NCI-H82 (cell line): ENCODE measurements around the gene FAM89B.
"Not testable (repeated sequence)": the region's sequence is repeated elsewhere in the genome, so short reads cannot be mapped to it uniquely, and the experiment has no call there.

ENCODE experiments used
- DNase-seq: peaks from one replicate; lab custom pipeline; 2025; lab: John Stamatoyannopoulos, UW

The FAM89B gene

DNA sequence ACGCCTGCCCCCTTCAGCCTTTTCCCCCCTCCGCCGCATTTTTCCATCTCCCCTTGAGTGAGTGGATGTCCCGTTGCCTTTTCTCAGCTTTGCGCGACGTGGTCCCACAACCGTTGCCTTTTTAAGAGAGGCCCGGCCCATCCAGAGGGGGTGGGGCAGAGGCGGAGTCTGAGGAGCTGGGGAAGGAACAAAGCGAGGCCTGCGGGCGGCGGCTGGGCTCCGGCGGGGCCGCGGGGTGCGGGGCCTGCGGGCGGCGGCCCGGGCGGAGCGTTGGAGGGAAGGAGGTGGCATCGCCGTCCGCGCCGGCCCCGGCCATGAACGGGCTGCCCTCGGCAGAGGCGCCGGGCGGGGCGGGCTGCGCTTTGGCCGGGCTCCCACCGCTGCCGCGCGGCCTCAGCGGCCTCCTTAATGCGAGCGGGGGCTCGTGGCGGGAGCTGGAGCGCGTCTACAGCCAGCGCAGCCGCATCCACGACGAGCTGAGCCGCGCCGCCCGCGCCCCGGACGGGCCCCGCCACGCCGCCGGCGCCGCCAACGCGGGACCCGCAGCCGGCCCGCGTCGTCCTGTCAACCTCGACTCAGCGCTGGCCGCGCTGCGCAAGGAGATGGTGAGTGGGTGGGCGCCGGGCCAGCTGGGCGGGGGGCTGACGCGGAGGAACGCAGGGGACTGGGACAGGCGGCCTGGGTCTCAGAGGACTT lies at the start of gene FAM89B:
Gene FAM89B, plus strand, starts transcription at position 183 of the 696 bp plus-strand sequence. Its CDS starts 132 bp downstream, at position 315.
- peak; percentile 86 for DNase-seq

DNA sequence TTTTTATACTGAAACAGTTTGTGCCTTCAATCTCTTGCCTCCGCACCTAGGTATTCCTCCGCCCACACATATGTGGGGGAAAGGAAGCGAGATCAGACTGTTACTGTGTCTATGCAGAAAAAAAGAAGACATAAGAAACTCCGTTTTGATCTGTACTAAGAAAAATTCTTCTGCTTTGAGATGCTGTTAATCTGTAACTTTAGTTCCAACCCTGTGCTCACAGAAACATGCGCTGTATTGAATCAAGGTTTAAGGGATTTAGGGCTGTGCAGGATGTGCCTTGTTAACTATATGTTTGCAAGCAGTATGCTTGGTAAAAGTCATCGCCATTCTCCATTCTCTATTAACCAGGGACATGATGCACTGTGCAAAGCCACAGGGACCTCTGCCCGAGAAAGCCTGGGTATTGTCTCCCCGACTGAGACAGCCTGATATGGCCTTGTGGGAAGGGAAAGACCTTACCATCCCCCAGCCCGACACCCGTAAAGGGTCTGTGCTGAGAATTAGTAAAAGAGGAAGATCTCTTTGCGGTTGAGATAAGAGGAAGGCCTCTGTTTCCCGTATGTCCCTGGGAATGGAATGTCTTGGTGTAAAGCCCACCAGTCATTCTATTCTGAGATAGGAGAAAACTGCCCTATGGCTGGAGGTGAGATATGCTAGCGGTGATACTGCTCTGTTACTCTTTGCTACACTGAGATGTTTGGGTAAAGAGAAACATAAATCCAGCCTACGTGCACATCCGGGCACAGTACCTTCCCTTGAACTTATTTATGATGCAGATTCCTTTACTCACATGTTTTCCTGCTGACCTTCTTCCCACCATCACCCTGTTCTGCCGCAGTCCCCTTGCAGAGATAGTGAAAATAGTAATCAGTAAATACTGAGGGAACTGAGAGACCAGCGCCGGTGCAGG lies 49.4 kb upstream of the FAM89B start:
- DNase-seq = not testable (repeated sequence)

DNA sequence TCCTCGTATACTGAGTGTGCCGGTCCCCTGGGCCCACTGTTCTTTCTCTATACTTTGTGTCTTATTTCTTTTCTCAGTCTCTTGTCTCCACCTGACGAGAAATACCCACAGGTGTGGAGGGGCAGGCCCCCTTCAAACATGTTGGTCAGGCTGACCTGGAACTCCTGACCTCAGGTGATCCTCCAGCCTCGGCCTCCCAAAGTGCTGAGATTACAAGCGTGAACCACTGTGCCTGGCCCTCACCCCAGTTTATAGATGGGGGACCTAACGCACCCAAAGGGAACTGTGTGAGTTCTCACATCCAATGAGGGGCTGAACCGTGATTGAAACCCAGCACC lies 48.7 kb upstream of the FAM89B start:
- not testable (repeated sequence) for DNase-seq

DNA sequence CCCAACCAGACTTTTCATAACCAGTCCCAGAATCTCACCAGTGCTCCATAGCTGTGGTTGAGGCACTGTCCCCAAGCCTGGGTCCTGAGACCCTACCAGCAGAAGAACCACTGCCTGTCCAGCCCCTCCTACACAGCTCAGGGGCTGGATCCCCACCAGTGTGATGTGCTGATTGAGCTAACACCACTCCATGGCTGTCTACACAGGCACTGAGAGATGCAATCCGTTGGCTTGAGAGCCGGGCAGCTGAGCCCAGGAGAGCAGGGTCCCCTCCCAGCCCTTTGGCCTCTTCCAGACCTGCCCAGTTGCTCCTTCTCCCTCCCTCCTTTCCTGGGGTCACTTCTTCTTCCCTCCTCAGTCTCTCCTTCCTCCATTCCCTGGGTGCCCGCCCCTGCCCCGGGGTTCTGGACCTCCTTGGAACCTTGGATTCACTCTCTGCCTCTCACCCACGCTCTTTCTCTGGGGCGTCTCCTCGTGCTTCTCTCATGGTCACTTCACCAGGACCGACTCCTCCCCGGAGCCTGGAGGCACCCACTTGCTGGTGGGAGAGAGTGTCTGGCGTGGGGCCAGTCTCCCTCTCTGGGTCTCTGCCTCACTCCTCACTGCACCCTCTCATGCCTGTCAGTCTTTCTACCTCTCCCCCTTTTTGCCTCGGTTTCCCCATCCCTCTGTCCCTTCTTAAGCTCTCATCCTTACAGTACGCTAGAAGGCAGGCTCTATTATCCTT lies 48.2 kb upstream of the FAM89B start:
- DNase-seq = no peak

DNA sequence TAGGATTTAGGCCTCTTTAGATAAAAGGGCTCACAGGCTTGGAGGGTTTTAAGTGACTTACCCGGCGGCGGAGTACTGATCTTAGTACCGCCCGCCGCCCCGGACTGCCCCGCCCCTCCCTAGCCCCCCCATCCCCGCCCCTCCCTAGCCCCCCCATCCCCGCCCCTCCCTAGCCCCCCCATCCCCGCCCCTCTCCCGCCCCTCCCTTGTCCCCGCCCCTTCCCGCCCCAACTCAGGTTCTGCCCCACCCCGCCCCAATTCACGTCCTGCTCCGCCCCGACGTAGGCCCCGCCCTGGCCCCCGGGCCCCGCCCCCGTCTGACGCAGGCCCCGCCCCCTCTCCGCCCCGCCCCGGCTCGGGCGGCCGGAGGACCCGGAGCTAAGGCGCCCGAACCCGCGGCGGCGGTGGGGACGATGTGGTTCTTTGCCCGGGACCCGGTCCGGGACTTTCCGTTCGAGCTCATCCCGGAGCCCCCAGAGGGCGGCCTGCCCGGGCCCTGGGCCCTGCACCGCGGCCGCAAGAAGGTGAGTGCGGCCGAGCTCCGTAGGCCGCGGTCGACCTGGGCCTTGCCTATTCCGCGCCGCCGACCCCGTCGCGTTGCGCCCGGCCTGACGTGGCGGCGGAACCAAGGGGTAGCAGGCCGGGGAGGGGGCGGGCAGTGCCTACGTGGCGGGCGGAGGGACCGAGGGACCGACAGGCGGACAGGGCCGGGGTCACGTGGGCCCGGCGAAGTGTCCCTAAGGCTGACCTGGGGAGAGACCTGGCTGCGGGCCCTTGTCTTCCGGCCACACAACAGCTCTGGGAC lies 47.4 kb upstream of the FAM89B start, which contains the start of gene SCYL1:
Gene SCYL1, plus strand, starts transcription at position 343 of the 805 bp plus-strand sequence. Its CDS starts 71 bp downstream, at position 414.
- DNase-seq = peak; percentile 93

DNA sequence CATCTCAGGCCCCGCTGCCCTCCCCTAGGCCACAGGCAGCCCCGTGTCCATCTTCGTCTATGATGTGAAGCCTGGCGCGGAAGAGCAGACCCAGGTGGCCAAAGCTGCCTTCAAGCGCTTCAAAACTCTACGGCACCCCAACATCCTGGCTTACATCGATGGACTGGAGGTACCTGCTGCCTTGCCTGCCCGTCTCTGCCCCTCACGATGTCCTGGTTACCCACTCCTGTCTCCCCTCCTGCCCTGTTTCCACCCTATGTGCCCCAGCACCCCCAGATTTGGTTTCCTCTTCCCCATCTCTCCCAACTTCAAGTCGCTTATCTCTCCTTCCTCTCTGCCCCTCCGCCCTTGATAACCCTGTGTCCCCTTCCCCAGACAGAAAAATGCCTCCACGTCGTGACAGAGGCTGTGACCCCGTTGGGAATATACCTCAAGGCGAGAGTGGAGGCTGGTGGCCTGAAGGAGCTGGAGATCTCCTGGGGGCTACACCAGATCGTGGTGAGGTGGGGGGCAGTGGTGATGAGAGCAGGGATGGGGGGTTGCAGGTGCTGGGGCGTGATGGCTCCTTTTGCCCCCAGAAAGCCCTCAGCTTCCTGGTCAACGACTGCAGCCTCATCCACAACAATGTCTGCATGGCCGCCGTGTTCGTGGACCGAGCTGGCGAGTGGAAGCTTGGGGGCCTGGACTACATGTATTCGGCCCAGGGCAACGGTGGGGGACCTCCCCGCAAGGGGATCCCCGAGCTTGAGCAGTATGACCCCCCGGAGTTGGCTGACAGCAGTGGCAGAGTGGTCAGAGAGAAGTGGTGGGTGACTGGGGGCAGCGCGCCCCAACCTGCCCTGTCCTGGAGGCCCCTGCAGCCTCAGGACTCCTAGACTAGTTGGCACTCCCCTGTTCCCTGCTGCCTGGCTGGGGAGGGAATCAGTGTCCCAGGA lies 46.5 kb upstream of the FAM89B start:
- DNase-seq = no peak

DNA sequence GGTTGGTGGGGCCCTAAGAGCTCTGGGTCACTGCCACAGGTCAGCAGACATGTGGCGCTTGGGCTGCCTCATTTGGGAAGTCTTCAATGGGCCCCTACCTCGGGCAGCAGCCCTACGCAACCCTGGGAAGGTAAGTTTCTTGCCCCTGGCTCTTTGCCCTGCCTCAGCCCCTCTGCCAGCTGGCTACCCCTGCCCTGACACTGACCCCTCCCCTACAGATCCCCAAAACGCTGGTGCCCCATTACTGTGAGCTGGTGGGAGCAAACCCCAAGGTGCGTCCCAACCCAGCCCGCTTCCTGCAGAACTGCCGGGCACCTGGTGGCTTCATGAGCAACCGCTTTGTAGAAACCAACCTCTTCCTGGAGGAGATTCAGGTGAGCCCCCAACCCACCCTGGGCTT lies 45.6 kb upstream of the FAM89B start:
- no peak for DNase-seq

DNA sequence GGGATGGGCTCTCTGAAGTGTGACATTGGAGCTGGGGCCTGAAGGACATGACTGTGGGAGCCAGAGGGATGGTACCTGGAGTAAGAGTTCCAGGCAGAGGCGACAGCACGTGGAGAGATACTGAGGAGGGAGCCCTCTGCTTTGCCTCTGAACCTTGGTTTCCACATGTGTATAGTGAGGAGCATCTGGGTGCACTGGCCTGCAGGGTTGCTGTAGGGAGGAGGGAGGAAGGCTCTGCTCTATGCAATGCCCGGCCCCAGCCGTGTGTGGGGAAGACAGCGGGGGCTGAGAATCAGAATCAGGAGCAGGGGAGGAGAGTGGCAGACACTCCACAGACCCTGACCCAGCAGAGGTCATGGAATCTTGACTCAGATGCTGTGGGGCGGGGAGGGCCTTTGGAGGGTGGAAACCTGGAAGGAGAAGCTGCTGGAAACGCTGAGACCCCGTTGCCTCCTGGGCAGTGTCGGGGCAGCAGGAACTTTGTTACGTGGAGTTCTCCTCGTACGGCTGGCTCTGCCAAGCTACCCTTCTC lies 43.5 kb upstream of the FAM89B start:
- DNase-seq = no peak

DNA sequence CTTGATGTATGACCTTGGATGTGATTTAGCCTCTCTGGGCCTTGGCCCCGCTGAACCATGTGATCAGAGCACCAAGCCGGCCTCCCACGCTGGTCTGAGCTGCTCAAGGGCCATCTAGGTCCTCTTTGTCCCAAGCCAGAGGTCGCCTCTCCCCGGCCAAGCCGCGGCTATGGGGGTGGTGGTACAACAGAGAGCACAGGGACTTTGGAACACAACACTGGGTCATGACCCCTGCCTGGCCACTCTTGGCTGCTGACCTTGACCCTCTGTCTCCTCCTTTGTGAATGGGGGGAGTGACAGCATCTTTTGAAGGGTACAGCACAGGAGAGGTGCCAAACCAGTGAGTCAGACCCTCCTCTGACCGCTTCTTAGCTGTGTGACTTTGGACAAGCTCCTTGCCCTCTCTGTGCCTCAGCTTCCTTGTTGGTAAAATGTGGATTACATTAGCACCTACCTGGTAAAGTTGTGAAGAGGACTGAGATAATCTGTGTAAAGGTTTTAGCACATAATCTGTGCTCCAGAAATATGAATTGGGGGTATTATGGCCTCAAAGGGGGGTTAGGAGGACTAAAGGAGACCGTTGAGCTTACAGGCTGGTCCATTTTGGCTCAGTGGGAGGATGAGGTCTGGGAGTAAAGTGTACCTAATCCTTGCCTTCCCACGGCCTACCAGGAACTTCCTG lies 42.7 kb upstream of the FAM89B start:
- no peak for DNase-seq

DNA sequence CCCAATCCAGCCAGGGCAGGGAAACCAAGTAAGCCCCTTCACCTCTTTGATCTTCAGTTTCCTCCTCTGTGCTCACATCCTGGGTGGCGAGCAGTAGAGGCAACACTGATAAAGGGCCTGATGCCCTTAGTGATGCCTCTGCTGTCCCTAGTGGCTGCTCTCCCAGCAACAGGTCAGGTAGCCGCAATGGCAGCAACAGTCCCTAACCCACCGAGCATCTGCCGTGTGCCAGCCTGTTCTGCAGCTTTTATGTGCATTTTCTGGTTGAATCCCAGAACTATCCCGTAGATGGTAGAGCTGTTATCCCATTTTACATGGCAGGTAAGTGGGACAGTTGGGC lies 42.2 kb upstream of the FAM89B start:
- peak; percentile 16 for DNase-seq

DNA sequence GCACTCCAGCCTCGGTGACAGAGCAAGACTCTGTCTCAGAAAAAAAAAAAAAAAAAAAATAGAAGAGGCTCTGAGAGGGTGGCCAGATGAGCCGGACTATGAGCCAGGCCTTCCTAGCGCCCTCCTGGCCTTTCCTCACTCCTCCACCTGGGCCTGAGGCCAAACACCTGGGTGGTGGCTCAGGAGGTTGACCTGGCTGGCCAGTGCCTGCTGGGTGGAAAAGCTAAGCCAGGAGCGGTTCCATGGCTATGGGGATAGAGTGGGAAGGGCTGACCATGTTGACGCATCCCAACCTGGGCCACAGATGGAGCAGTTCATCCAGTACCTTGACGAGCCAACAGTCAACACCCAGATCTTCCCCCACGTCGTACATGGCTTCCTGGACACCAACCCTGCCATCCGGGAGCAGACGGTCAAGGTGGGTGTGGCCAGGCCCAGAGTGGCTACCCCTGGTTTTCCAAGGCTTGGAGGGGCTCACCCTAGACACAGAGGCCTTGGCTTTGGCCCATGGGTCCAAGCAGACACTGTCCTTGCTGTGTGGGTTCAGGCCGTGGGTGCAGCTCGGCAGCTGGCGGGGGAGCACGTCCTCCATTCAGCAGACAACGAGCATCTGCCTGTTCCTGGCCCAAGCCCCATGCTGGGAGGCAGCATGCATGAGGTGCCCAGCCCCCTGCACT lies 39.8 kb upstream of the FAM89B start:
- no peak for DNase-seq

DNA sequence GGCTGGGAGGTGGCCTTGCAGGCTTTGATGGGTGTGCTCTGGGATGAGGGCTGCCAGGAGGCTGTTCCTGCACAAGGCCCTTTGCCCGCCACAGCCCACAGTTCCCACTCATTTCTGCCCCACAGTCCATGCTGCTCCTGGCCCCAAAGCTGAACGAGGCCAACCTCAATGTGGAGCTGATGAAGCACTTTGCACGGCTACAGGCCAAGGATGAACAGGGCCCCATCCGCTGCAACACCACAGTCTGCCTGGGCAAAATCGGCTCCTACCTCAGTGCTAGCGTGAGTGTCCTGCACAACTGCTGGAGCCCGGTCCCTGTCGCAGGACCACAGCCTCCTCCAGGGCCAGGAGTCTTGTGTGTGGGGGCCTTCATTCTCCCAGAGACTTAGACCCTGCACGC lies 37.2 kb upstream of the FAM89B start:
- no peak for DNase-seq

DNA sequence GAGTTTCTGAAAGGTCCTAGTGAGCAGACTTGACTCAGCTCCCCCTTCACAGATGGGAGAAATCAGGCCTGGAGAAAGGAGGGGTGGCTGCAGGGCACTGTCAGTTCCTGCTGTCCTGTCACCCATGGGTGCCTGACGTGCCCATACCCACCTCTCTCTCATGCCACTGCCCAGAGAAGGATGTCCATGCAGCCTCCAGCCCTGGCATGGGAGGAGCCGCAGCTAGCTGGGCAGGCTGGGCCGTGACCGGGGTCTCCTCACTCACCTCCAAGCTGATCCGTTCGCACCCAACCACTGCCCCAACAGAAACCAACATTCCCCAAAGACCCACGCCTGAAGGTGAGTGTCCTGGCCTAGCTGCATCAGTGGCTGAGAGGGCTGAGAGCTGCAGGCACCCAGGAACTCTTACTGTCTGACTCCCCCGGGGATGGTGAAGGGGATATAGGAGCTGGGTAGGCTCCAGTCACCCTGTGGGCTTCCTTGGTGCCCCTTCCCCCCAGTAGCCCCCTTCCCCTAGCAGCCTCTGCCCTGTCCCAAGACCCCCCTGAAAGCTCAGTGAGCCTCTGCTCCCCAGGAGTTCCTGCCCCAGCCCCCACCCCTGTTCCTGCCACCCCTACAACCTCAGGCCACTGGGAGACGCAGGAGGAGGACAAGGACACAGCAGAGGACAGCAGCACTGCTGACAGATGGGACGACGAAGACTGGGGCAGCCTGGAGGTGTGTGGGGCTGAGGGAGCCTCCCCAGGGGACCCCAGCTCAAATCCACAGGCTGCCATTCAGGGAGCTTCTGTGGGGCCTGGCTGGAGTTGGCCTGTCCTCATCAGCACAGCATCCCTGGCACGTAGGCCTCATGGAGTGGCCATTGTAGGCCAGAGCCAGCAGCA lies 35.7 kb upstream of the FAM89B start:
- peak; percentile 54 for DNase-seq

DNA sequence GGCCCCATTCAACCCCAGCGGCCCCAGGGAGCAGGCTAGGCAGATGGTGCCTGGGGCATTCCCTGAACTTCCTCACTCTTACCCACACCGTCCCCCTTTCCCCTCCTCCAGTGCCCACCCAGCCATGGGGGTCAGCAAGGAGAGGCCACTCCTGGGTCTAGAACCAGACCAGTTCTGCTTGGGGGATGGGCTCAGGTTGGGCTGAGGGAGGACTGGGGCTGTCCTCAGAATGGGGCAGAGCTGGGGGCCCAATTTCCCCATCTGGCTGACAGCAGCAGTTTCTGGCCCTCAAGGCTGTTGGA lies 35.1 kb upstream of the FAM89B start:
- DNase-seq = no peak

DNA sequence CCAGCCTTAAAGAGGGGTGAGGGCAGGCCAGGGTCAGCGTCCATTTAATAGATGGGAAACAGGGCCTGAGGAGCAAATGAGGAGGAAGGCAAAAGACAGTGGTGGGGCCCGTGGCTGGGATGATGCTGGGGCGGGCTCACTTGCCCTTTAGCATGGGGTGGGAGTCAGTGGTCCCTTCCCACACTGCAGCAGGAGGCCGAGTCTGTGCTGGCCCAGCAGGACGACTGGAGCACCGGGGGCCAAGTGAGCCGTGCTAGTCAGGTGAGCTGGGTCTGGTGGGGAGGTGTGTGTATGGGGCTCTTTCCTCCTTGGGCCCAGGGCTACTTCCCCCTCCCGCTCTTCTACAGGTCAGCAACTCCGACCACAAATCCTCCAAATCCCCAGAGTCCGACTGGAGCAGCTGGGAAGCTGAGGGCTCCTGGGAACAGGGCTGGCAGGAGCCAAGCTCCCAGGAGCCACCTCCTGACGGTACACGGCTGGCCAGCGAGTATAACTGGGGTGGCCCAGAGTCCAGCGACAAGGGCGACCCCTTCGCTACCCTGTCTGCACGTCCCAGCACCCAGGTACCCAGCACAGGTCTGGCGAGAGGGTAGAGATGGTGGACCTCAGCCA lies 34.6 kb upstream of the FAM89B start:
- DNase-seq = peak; percentile 24

DNA sequence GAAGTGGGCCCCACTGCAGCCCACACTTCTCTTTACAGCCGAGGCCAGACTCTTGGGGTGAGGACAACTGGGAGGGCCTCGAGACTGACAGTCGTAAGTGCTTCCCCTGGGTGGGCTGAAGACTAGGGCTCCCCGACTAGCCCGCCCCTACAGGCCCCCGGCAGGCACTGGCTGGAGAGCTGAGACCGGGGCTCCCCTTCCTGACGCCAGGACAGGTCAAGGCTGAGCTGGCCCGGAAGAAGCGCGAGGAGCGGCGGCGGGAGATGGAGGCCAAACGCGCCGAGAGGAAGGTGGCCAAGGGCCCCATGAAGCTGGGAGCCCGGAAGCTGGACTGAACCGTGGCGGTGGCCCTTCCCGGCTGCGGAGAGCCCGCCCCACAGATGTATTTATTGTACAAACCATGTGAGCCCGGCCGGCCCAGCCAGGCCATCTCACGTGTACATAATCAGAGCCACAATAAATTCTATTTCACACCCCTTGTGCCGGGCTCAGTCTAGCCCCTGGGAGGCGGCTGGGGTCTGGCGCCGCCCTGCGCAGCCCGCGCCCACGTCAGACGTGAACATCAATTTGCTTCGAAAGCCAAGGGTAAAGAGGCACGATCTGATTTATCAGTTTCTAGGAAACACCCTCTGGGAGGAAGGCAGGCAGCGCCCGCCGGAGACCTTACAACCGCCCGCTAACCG lies 34.0 kb upstream of the FAM89B start:
- no peak for DNase-seq
